Epithelial cell of esophagus (primary cell): ENCODE results near the gene DDX42.

Source experiments
- DNase-seq: peaks from one replicate; pipeline ENCODE4 v3.0.0; 2010; ENCODE audit warnings: low read depth
- H3K4me3 ChIP-seq: 2 replicates; pipeline ENCODE4 v1.5.1; 2011; ENCODE audit warnings: mild to moderate bottlenecking, low read length, control low read depth
- CTCF ChIP-seq: IDR thresholded peaks from 2 replicates; pipeline ENCODE4 v1.5.1; 2011; ENCODE audit warnings: low read depth, mild to moderate bottlenecking, low read length, control low read depth, inconsistent platforms; ENCODE audit not compliant: insufficient read depth; ENCODE audit errors: missing control alignments

DDX42 gene

DNA sequence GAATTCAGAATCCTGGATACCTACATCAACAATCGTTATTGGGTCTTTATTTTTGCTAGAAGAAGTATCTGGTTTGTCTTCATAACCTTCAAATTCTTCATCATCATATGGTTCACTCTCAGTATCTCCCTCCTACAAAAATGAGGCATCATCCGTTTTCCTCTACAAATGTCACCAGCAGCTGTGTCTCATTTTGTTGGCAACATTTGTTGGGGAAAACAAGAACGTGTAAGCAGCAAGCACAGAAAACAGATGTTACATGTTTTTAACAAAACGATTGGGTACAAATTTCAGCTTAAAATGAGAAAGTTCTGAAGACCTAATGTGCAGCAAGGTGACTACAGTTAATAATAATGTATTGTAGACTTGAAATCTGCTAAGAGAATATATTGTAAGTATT lies 9.3 kb upstream of the DDX42 start:
- no peak for DNase-seq
- no peak for TF ChIP-seq CTCF
- H3K4me3 ChIP-seq = no peak overlapping the region

DNA sequence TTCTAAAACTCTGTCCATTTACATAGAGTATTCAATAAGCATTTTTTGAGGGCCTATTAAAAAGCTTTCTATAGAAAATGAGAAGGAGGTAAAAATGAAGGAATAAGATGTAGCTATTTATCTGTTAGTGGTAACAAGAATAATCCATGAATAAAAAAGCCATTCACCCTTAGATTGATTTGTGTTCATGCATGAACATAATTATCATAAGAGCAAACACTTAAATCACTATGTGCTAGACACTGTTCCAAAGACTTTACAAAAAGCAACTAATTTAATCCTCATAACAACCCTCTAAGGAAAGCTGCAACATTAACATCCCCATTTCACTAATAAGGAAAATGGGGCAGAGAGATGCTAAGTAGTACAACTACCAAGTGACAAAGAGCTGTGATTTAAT lies 7.2 kb upstream of the DDX42 start:
- no peak overlapping the region for H3K4me3 ChIP-seq
- no peak for TF ChIP-seq CTCF
- no peak for DNase-seq

GRCh38 chr17:63768433-63768832 lies 5.5 kb upstream of the DDX42 start:
- no peak overlapping the region for H3K4me3 ChIP-seq
- no peak for DNase-seq
- TF ChIP-seq CTCF = no peak

DNA sequence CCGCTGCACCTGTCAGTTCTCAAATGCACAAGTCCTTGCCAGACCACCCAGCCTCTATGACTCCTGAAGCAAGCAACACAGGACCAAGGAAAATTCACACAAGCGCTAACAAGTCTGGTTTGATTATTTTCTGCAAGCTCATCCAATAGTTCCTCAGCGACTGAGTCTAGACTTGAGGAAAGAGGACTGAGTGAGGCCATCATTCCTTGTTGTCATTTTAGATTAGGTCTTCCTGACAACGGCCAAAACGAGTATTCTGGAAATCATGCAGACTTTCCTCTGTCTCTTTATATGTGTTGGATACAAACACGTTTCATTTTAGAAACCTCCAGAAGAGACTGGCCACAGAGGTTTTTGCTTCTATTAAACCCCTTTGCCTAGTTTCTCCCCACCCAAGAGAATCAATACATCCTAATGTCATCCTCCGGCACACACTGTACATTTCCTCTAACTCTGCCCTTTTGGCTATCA lies 1.1 kb upstream of the DDX42 start:
- peak; percentile 57 for DNase-seq
- TF ChIP-seq CTCF = no peak
- peak overlapping the region; percentile 91 for H3K4me3 ChIP-seq

GRCh38 chr17:63773272-63774140 lies 464 bp upstream of the DDX42 start, which contains the start of gene CCDC47:
CCDC47 (minus strand) TSS chr17:63773597; CDS start chr17:63766175, 7,422 bp downstream.
- H3K4me3 ChIP-seq = peak within 1 kb of the TSS; percentile 91
- peak; percentile 100 for DNase-seq
- no peak for TF ChIP-seq CTCF

- H3K4me3 ChIP-seq = peak overlapping the region; percentile 91
- DNase-seq = peak; percentile 34
Observed at GRCh38 chr17:63774969-63775265, 947 bp downstream of the DDX42 start.

More at GRCh38 chr17:63774969-63775265, 947 bp downstream of the DDX42 start:
- TF ChIP-seq CTCF = no peak
